ENCODE results near the gene KDM5A. TPM values are rescaled to one million over a fixed set of nuclear protein-coding genes. Genes with fewer than 3 reads are reported as not detected.

KDM5A gene
- total and polyA plus RNA-seq, 2 donors (not counting 3 experiments of a cell fraction or from before 2014, with no cell fraction given): 12.6 to 61.0 TPM

DNA sequence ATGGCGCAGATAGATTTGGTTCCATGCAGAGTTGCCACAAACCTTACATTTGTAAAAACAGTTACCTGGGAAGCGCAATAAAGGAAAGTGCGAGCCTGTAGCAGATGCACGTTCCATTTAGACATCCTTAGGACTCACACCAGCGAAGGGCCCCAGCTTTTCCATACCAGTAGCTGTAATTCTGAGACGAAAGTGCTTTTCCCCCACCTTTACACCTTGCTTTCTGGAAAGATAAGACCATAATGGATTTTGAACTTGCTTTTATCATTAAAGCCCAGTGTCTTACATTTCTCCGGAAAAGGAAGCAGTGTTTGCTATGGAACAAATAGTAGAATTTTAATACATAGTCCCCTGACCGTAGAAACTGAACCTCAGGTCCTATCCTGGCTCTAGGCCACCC is 11.7 kb upstream of the KDM5A start:
- H2AFZ ChIP-seq (ENCODE audit: low read depth, low read length): peak overlapping the region; percentile 88
- no peak for TF ChIP-seq POLR2AphosphoS5 (IDR thresholded peaks at IDR 0.05; ENCODE audit: insufficient read depth, low read depth, low read length)
- no peak for TF ChIP-seq MYC (IDR thresholded peaks at IDR 0.05; ENCODE audit: low read depth, low read length)
- TF ChIP-seq, protein P1, sequence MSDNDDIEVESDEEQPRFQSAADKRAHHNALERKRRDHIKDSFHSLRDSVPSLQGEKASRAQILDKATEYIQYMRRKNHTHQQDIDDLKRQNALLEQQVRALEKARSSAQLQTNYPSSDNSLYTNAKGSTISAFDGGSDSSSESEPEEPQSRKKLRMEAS (IDR thresholded peaks at IDR 0.05; ENCODE audit: insufficient read depth, insufficient read length): no peak
- TF ChIP-seq JUN (IDR thresholded peaks at IDR 0.05; ENCODE audit: borderline replicate concordance, insufficient read depth, insufficient read length, low read depth): no peak
- TF ChIP-seq, protein P2, sequence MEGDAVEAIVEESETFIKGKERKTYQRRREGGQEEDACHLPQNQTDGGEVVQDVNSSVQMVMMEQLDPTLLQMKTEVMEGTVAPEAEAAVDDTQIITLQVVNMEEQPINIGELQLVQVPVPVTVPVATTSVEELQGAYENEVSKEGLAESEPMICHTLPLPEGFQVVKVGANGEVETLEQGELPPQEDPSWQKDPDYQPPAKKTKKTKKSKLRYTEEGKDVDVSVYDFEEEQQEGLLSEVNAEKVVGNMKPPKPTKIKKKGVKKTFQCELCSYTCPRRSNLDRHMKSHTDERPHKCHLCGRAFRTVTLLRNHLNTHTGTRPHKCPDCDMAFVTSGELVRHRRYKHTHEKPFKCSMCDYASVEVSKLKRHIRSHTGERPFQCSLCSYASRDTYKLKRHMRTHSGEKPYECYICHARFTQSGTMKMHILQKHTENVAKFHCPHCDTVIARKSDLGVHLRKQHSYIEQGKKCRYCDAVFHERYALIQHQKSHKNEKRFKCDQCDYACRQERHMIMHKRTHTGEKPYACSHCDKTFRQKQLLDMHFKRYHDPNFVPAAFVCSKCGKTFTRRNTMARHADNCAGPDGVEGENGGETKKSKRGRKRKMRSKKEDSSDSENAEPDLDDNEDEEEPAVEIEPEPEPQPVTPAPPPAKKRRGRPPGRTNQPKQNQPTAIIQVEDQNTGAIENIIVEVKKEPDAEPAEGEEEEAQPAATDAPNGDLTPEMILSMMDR (IDR thresholded peaks at IDR 0.05; ENCODE audit: extremely low read depth in 1 of 2, insufficient read depth in 1 of 2, low read depth in 1 of 2, low read length in 2 of 2): no peak
- TF ChIP-seq POLR2A (IDR thresholded peaks at IDR 0.05; ENCODE audit: low read depth, low read length): no peak
- no peak for TF ChIP-seq FOS (IDR thresholded peaks at IDR 0.05; ENCODE audit: borderline replicate concordance, insufficient read depth, low read length)
- no peak for TF ChIP-seq EZH2 (IDR thresholded peaks at IDR 0.05; ENCODE audit: borderline replicate concordance, low read depth, low read length, severe bottlenecking)
- no peak for TF ChIP-seq GATA2 (IDR thresholded peaks at IDR 0.05; ENCODE audit: insufficient read depth, insufficient read length, low read depth, low read length)
- dilution Hi-C loops (cut with MboI; ENCODE audit: extremely low pct_ligation_motif_present, low sequenced_read_pairs): no loop called here
- no peak overlapping the region for H3K27ac ChIP-seq (ENCODE audit: insufficient read depth, low read depth, low read length)
- peaks cover 10% of the 10 kb centered on the region for H3K79me2 ChIP-seq (ENCODE audit: control insufficient read depth, insufficient read depth, low read length)
- H3K4me2 ChIP-seq (ENCODE audit: insufficient read depth, low read length): peak overlapping the region; percentile 73
- FAIRE-seq (no peak), DNase-seq (ENCODE audit: low read depth, low spot score) (no peak)
- no TSS peak for BruUV-seq (replicated peaks)
- H4K20me1 ChIP-seq (replicated peaks; ENCODE audit: control insufficient read depth, extremely low read depth, insufficient read depth, low read length): no peaks in the 10 kb centered on the region
- no peaks in the 10 kb centered on the region for H3K27me3 ChIP-seq (ENCODE audit: control insufficient read depth in 2 of 2, insufficient read depth in 2 of 2, low read length in 2 of 2)
- no peaks in the 10 kb centered on the region for H3K9me3 ChIP-seq (replicated peaks; ENCODE audit: control insufficient read depth, insufficient read depth, low read length)
- no peaks in the 10 kb centered on the region for H3K9me1 ChIP-seq (replicated peaks; ENCODE audit: control insufficient read depth, extremely low read depth, insufficient read depth, low read length)
- peak overlapping the region in 2 of 3 experiments; percentile 22 to 33 for H3K4me3 ChIP-seq (replicated peaks in 1 of 3; ENCODE audit: insufficient read depth in 1 of 3, low read depth in 1 of 3, low read length in 3 of 3)
- POLR2A ChIA-PET: no interaction called here
- CTCF ChIA-PET: interaction anchor here (0.7 to 1.9 kb wide), 9 partner anchors 10 to 41 kb away, joined by 3 to 6 read pairs (median 4); partner anchors contain the start of gene KDM5A
- no peaks in the 10 kb centered on the region for H3K36me3 ChIP-seq (ENCODE audit: control insufficient read depth in 2 of 2, extremely low read depth in 1 of 2, insufficient read depth in 2 of 2, low read length in 2 of 2)
- peaks cover 8% of the 10 kb centered on the region for H3K4me1 ChIP-seq (ENCODE audit: control insufficient read depth, extremely low read depth, insufficient read depth, low read length)
- intact Hi-C loops (cut with micrococcal nuclease): loop anchor here (1.0 kb wide), 1 partner anchor 13 kb away; no protein-coding TSS in a partner anchor
- no peak overlapping the region for H3K9ac ChIP-seq (replicated peaks; ENCODE audit: extremely low read depth, insufficient read depth, low read length)

Measured in endothelial cell of umbilical vein (primary cell).